Progenitor cell of endocrine pancreas (in vitro differentiated cells): ENCODE results near the gene NPHP4. TPM values are rescaled to one million over a fixed set of nuclear protein-coding genes. Genes with fewer than 3 reads are reported as not detected.

ENCODE experiments used
- DNase-seq: peaks from one replicate; pipeline ENCODE4 v3.0.0; 2021; ENCODE audit warnings: low spot score; ENCODE audit not compliant: unreplicated experiment
- H3K27ac Mint-ChIP-seq: 2 replicates; pipeline ENCODE4 v1.8.0; 2021; ENCODE audit warnings: mild to moderate bottlenecking, moderate library complexity, mixed read lengths
- H3K27me3 Mint-ChIP-seq: 2 replicates; pipeline ENCODE4 v1.8.0; 2021; ENCODE audit warnings: mixed read lengths
- H3K36me3 Mint-ChIP-seq: 2 replicates; pipeline ENCODE4 v1.8.0; 2022; ENCODE audit warnings: mixed read lengths; ENCODE audit not compliant: insufficient read depth
- H3K4me1 Mint-ChIP-seq: 2 replicates; pipeline ENCODE4 v1.8.0; 2021; ENCODE audit warnings: low read depth, mixed read lengths
- H3K4me3 Mint-ChIP-seq: 2 replicates; pipeline ENCODE4 v1.8.0; 2021; ENCODE audit warnings: low read depth, mild to moderate bottlenecking, moderate library complexity, mixed read lengths
- H3K9me3 Mint-ChIP-seq: 2 replicates; pipeline ENCODE4 v1.8.0; 2021; ENCODE audit warnings: low read depth, mixed read lengths
- CTCF ChIP-seq: fragments of 200-600 bp; sonication (generic); IDR thresholded peaks from one replicate; pipeline ENCODE4 v1.5.0; 2021; ENCODE audit warnings: antibody characterized with exemption, mild to moderate bottlenecking; ENCODE audit not compliant: unreplicated experiment
- total RNA-seq: library from RNA; stranded (reverse); gene quantifications from 2 replicates; pipeline ENCODE4 v1.2.1, GENCODE V29; 2021

The NPHP4 gene
- total RNA-seq, 1 donor from 2014 or later, result 29.9 TPM

- H3K9me3 Mint-ChIP-seq, result peaks cover 6% of the 10 kb centered on the region
- TF ChIP-seq CTCF, result no peak
- no peak for DNase-seq
- H3K36me3 Mint-ChIP-seq, result peaks cover 22% of the 10 kb centered on the region
- no peaks in the 10 kb centered on the region for H3K27me3 Mint-ChIP-seq
- no peak overlapping the region for H3K4me3 Mint-ChIP-seq
- H3K4me1 Mint-ChIP-seq, result peaks cover 13% of the 10 kb centered on the region
- no peak overlapping the region for H3K27ac Mint-ChIP-seq
These were observed 101.1 kb downstream of the NPHP4 start for GRCh38 chr1:5891137-5891536.

GRCh38 chr1:5890346-5891106 lies 101.7 kb downstream of the NPHP4 start:
- Mint-ChIP-seq H3K4me3 (no peak overlapping the region), H3K9me3 (peaks cover 6% of the 10 kb centered on the region), H3K4me1 (peaks cover 10% of the 10 kb centered on the region), H3K27ac (no peak overlapping the region), H3K27me3 (no peaks in the 10 kb centered on the region), H3K36me3 (peaks cover 21% of the 10 kb centered on the region)
- no peak for TF ChIP-seq CTCF
- DNase-seq, result no peak

GRCh38 chr1:5889901-5890300 lies 102.3 kb downstream of the NPHP4 start:
- Mint-ChIP-seq H3K9me3 (peaks cover 6% of the 10 kb centered on the region), H3K27me3 (no peaks in the 10 kb centered on the region), H3K36me3 (peaks cover 23% of the 10 kb centered on the region), H3K4me3 (no peak overlapping the region), H3K4me1 (peaks cover 10% of the 10 kb centered on the region), H3K27ac (no peak overlapping the region)
- DNase-seq, result no peak
- no peak for TF ChIP-seq CTCF

- peaks cover 18% of the 10 kb centered on the region for H3K36me3 Mint-ChIP-seq
- H3K9me3 Mint-ChIP-seq, result peaks cover 2% of the 10 kb centered on the region
- DNase-seq, result no peak
- H3K27me3 Mint-ChIP-seq, result no peaks in the 10 kb centered on the region
- H3K27ac Mint-ChIP-seq, result no peak overlapping the region
- H3K4me1 Mint-ChIP-seq, result peaks cover 10% of the 10 kb centered on the region
- no peak for TF ChIP-seq CTCF
- H3K4me3 Mint-ChIP-seq, result no peak overlapping the region
These were observed 102.8 kb downstream of the NPHP4 start for GRCh38 chr1:5889462-5889861.

GRCh38 chr1:5888606-5889211 lies 103.5 kb downstream of the NPHP4 start:
- TF ChIP-seq CTCF, result no peak
- H3K27ac Mint-ChIP-seq, result no peak overlapping the region
- DNase-seq, result no peak
- no peaks in the 10 kb centered on the region for H3K9me3 Mint-ChIP-seq
- no peak overlapping the region for H3K4me3 Mint-ChIP-seq
- H3K36me3 Mint-ChIP-seq, result peaks cover 17% of the 10 kb centered on the region
- H3K4me1 Mint-ChIP-seq, result peaks cover 10% of the 10 kb centered on the region
- H3K27me3 Mint-ChIP-seq, result no peaks in the 10 kb centered on the region
